PC-3 (cell line): ENCODE results near the gene TRABD2B.

Source experiments
- EZH2 ChIP-seq: fragments of 300-600 bp; sonication (generic); IDR thresholded peaks from one replicate; pipeline ENCODE4 v1.6.1; 2017; ENCODE audit warnings: antibody characterized with exemption, mild to moderate bottlenecking, low read length; ENCODE audit not compliant: unreplicated experiment
- TF ChIP-seq, protein P1 (sequence below): fragments of 300-600 bp; sonication (generic); conservative IDR thresholded peaks from 2 replicates; pipeline ENCODE4 v1.5.1; 2017; ENCODE audit warnings: antibody characterized with exemption, low read depth, mild to moderate bottlenecking, low read length

DNA sequence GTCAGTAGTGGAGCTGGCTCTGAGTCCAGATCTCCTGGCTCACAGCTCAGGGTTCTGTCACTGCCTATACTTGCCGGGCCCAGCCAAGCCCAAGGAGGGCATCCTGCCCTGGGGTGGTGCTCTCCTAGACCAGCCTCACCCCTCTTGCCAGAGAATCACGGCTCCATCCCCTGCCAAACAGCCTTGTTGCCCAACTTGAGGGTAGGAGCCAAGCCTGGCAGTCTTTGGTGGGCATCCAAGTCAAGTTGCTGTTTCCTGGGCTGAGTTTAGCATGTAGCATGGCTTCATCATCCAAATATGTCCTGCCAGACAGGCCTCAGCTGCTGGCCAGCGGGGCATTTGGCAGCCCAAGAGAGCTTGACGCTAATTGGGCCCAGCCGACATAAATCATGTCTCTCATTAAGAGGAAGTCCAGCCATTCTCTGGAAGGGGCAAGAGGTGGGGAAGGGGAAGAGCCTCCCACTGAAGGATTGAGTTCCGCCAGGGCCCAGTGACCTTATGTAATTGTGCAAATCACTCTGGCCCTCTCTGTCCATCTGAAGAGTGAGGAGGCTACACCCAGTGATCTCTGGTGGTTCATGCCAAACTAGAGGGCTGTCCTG, 22.6 kb upstream of the TRABD2B start:
- TF ChIP-seq, protein P1, sequence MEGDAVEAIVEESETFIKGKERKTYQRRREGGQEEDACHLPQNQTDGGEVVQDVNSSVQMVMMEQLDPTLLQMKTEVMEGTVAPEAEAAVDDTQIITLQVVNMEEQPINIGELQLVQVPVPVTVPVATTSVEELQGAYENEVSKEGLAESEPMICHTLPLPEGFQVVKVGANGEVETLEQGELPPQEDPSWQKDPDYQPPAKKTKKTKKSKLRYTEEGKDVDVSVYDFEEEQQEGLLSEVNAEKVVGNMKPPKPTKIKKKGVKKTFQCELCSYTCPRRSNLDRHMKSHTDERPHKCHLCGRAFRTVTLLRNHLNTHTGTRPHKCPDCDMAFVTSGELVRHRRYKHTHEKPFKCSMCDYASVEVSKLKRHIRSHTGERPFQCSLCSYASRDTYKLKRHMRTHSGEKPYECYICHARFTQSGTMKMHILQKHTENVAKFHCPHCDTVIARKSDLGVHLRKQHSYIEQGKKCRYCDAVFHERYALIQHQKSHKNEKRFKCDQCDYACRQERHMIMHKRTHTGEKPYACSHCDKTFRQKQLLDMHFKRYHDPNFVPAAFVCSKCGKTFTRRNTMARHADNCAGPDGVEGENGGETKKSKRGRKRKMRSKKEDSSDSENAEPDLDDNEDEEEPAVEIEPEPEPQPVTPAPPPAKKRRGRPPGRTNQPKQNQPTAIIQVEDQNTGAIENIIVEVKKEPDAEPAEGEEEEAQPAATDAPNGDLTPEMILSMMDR = no peak
- no peak for TF ChIP-seq EZH2
